GM21619 (cell line): ENCODE results near the gene ZNRF2.
A peak's percentile ranks its signal among the peaks of the same experiment; 100 is the strongest.
"Not testable (repeated sequence)": the region's sequence is repeated elsewhere in the genome, so short reads cannot be mapped to it uniquely, and the experiment has no call there.

Experiments
- ATAC-seq: cut with Tn5 transposase; IDR thresholded peaks from one replicate; pipeline ENCODE4 v1.9.1; 2021; ENCODE audit not compliant: unreplicated experiment

The ZNRF2 gene

GRCh38 chr7:30260246-30260768 is 24.1 kb upstream of the ZNRF2 start:
- ATAC-seq, result no peak

- no peak for ATAC-seq
Observed at GRCh38 chr7:30263090-30263710, 21.2 kb upstream of the ZNRF2 start.

- ATAC-seq, result no peak
Observed at GRCh38 chr7:30264052-30264451, 20.3 kb upstream of the ZNRF2 start.

- not testable (repeated sequence) for ATAC-seq
Observed at GRCh38 chr7:30265189-30265588, 19.2 kb upstream of the ZNRF2 start.

- ATAC-seq, result no peak
Observed at GRCh38 chr7:30266686-30267085, 17.7 kb upstream of the ZNRF2 start.

GRCh38 chr7:30268586-30268985 is 15.8 kb upstream of the ZNRF2 start:
- no peak for ATAC-seq

- no peak for ATAC-seq
Observed at GRCh38 chr7:30269490-30269889, 14.9 kb upstream of the ZNRF2 start.

GRCh38 chr7:30270921-30271320 is 13.5 kb upstream of the ZNRF2 start:
- ATAC-seq, result no peak

- ATAC-seq, result no peak
Observed at GRCh38 chr7:30272126-30272525, 12.3 kb upstream of the ZNRF2 start.

GRCh38 chr7:30273552-30273951 is 10.8 kb upstream of the ZNRF2 start:
- no peak for ATAC-seq

- no peak for ATAC-seq
Observed at GRCh38 chr7:30274641-30275040, 9.8 kb upstream of the ZNRF2 start.

- ATAC-seq, result no peak
Observed at GRCh38 chr7:30276203-30276900, 8.0 kb upstream of the ZNRF2 start.

- ATAC-seq, result no peak
Observed at GRCh38 chr7:30278376-30278775, 6.0 kb upstream of the ZNRF2 start.

GRCh38 chr7:30278849-30279652 is 5.3 kb upstream of the ZNRF2 start:
- ATAC-seq, result no peak

- ATAC-seq, result no peak
Observed at GRCh38 chr7:30279653-30279904, 4.8 kb upstream of the ZNRF2 start.

GRCh38 chr7:30280631-30281030 is 3.8 kb upstream of the ZNRF2 start:
- ATAC-seq, result no peak

- ATAC-seq, result no peak
Observed at GRCh38 chr7:30281263-30281662, 3.1 kb upstream of the ZNRF2 start.

GRCh38 chr7:30281791-30282190 is 2.6 kb upstream of the ZNRF2 start:
- no peak for ATAC-seq

GRCh38 chr7:30282735-30283134 is 1.7 kb upstream of the ZNRF2 start:
- no peak for ATAC-seq

- ATAC-seq, result peak; percentile 7
Observed at GRCh38 chr7:30285067-30285535, 704 bp downstream of the ZNRF2 start.

- peak; percentile 1 for ATAC-seq
Observed at GRCh38 chr7:30285536-30286284, 1.3 kb downstream of the ZNRF2 start.
